Raji (cell line): ENCODE results near the gene TMEM135.

Experiments
- POLR2A ChIP-seq: IDR thresholded peaks from 2 replicates; pipeline ENCODE4 v1.6.1; 2011; ENCODE audit warnings: low read depth, low read length, control low read depth; ENCODE audit not compliant: insufficient read depth

TMEM135 gene

GRCh38 chr11:87148749-87149148 is 111.0 kb downstream of the TMEM135 start:
- TF ChIP-seq POLR2A, result no peak

GRCh38 chr11:87150936-87151335 is 113.2 kb downstream of the TMEM135 start:
- TF ChIP-seq POLR2A, result no peak

- TF ChIP-seq POLR2A, result no peak
Measured at GRCh38 chr11:87154246-87154645, 116.5 kb downstream of the TMEM135 start.

- no peak for TF ChIP-seq POLR2A
Measured at GRCh38 chr11:87156970-87157369, 119.2 kb downstream of the TMEM135 start.

GRCh38 chr11:87173185-87174039 is 135.7 kb downstream of the TMEM135 start:
- TF ChIP-seq POLR2A, result no peak

- TF ChIP-seq POLR2A, result no peak
Measured at GRCh38 chr11:87174870-87175269, 137.1 kb downstream of the TMEM135 start.

GRCh38 chr11:87176044-87176443 is 138.3 kb downstream of the TMEM135 start:
- TF ChIP-seq POLR2A, result no peak

- no peak for TF ChIP-seq POLR2A
Measured at GRCh38 chr11:87179621-87180020, 141.9 kb downstream of the TMEM135 start.

- TF ChIP-seq POLR2A, result no peak
Measured at GRCh38 chr11:87180742-87181141, 143.0 kb downstream of the TMEM135 start.

- no peak for TF ChIP-seq POLR2A
Measured at GRCh38 chr11:87181143-87181542, 143.4 kb downstream of the TMEM135 start.

- no peak for TF ChIP-seq POLR2A
Measured at GRCh38 chr11:87185228-87185627, 147.5 kb downstream of the TMEM135 start.

GRCh38 chr11:87187076-87187475 is 149.3 kb downstream of the TMEM135 start:
- TF ChIP-seq POLR2A, result no peak

- TF ChIP-seq POLR2A, result no peak
Measured at GRCh38 chr11:87187930-87188329, 150.2 kb downstream of the TMEM135 start.

GRCh38 chr11:87190071-87190470 is 152.3 kb downstream of the TMEM135 start:
- TF ChIP-seq POLR2A, result no peak

- no peak for TF ChIP-seq POLR2A
Measured at GRCh38 chr11:87193756-87194470, 156.2 kb downstream of the TMEM135 start.
